ENCODE data around the gene ATG16L1. TPM values are rescaled to one million over a fixed set of nuclear protein-coding genes. Genes with fewer than 3 reads are reported as not detected.
A peak's percentile ranks its signal among the peaks of the same experiment; 100 is the strongest.
"Not testable (repeated sequence)": the region's sequence is repeated elsewhere in the genome, so short reads cannot be mapped to it uniquely, and the experiment has no call there.

The ATG16L1 gene
- polyA plus RNA-seq, 3 donors from 2014 or later: 9.3 to 16.4 (median 13.2) TPM

DNA sequence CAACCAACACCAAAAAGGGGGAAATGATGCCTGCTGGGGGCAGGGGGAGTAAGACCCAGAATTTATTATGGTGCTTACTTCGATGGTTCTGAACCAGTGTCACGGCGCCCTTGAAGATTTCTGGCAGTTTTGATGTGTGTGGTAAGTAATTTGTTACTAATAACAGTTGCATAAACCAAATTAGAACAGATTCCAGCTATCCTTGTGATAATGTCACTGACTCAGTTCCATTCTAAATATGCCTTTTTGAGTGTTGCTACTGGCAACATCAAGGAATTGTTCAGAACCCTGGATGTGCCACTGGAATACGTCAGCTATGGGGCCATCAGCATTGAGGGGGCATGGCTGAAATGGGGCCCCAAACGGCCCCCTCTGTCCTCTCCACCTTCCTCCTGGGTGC, 67.8 kb downstream of the ATG16L1 start:
- H3K27ac Mint-ChIP-seq: no peak overlapping the region
- H3K9me3 Mint-ChIP-seq: no peaks in the 10 kb centered on the region
- no peak overlapping the region for H3K4me3 Mint-ChIP-seq
- no peaks in the 10 kb centered on the region for H3K36me3 Mint-ChIP-seq
- H3K27me3 Mint-ChIP-seq (ENCODE audit: low read depth in 3 of 3): peaks cover 3 to 7% (median 4%) of the 10 kb centered on the region in 3 donors
- peaks cover 21 to 22% of the 10 kb centered on the region in 2 donors for H3K4me1 Mint-ChIP-seq
- DNase-seq: no peak

GRCh38 chr2:233320470-233320869, 69.0 kb downstream of the ATG16L1 start:
- Mint-ChIP-seq H3K4me3 (no peak overlapping the region), H3K4me1 (peaks cover 21 to 22% of the 10 kb centered on the region in 2 donors)
- no peak for DNase-seq

GRCh38 chr2:233321166-233321565, 69.7 kb downstream of the ATG16L1 start:
- Mint-ChIP-seq H3K4me1 (peaks cover 21 to 22% of the 10 kb centered on the region in 2 donors), H3K27me3 (ENCODE audit: low read depth in 3 of 3) (peaks cover 3 to 7% (median 4%) of the 10 kb centered on the region in 3 donors), H3K4me3 (peak overlapping the region in 3 of 5 donors; percentile 9 to 26 (median 26)), H3K36me3 (no peaks in the 10 kb centered on the region), H3K27ac (peak overlapping the region in 4 of 6 donors; percentile 24 to 67 (median 43)), H3K9me3 (no peaks in the 10 kb centered on the region)
- no peak for DNase-seq

More at GRCh38 chr2:233320470-233320869, 69.0 kb downstream of the ATG16L1 start:
- Mint-ChIP-seq H3K27ac (no peak overlapping the region), H3K36me3 (no peaks in the 10 kb centered on the region), H3K9me3 (no peaks in the 10 kb centered on the region), H3K27me3 (ENCODE audit: low read depth in 3 of 3) (peaks cover 3 to 7% (median 4%) of the 10 kb centered on the region in 3 donors)

DNA sequence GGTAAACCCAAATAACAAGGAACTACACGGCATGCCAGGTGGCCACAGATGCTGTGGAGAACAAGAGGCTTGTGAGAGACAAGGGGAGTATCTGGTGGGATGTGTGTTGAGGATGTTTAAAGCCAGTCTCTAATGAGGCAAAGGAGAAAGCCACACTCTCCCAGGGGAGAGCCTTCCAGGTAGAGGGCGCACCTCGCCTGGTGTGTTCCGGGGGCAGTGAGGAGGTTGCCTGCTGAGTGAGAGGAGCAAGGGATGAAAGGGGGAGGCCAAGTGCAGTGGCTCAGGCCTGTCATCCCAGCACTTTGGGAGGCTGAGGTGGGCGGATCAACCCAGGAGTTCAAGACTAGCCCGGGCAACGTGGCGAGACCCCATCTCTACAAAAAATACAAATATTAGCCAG, 72.4 kb downstream of the ATG16L1 start:
- H3K9me3 Mint-ChIP-seq: no peaks in the 10 kb centered on the region
- H3K27me3 Mint-ChIP-seq (ENCODE audit: low read depth in 3 of 3): peaks cover 0 to 4% (median 4%) of the 10 kb centered on the region in 3 donors
- peak overlapping the region in 3 of 6 donors; percentile 67 to 81 (median 75) for H3K27ac Mint-ChIP-seq
- H3K4me3 Mint-ChIP-seq: no peak overlapping the region
- DNase-seq: no peak
- peaks cover 21 to 24% of the 10 kb centered on the region in 2 donors for H3K4me1 Mint-ChIP-seq
- no peaks in the 10 kb centered on the region for H3K36me3 Mint-ChIP-seq

GRCh38 chr2:233325256-233325655, 73.8 kb downstream of the ATG16L1 start:
- H3K4me3 Mint-ChIP-seq: no peak overlapping the region
- no peak for DNase-seq
- no peaks in the 10 kb centered on the region for H3K9me3 Mint-ChIP-seq
- H3K4me1 Mint-ChIP-seq: peaks cover 33 to 35% of the 10 kb centered on the region in 2 donors
- H3K36me3 Mint-ChIP-seq: no peaks in the 10 kb centered on the region
- H3K27ac Mint-ChIP-seq: peak overlapping the region in 2 of 6 donors; percentile 6 to 59
- H3K27me3 Mint-ChIP-seq (ENCODE audit: low read depth in 3 of 3): peaks cover 0 to 3% (median 2%) of the 10 kb centered on the region in 3 donors

DNA sequence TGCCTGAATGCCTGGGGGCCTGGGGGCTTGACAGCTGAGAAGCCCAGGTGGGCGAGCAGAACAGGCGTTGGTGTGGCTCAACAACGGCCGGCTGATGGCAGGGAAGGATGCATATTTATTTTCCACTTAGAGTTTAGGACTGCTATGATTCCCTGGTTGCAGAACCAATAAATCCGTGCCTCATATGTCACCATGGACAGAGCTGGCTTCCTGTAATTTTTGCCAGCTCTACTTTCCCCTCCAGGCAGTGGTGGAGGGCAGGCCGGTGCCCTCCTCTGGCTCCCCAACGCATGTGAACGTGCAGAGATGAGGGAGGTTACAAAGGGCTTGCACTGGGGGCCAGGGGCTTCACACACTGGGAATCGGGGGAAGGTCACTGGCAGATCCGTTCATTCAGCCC, 74.3 kb downstream of the ATG16L1 start:
- no peak for DNase-seq
- H3K9me3 Mint-ChIP-seq: no peaks in the 10 kb centered on the region
- H3K4me1 Mint-ChIP-seq: peaks cover 34 to 38% of the 10 kb centered on the region in 2 donors
- peak overlapping the region in 2 of 6 donors; percentile 40 to 59 for H3K27ac Mint-ChIP-seq
- no peak overlapping the region for H3K4me3 Mint-ChIP-seq
- no peaks in the 10 kb centered on the region for H3K36me3 Mint-ChIP-seq
- H3K27me3 Mint-ChIP-seq (ENCODE audit: low read depth in 3 of 3): peaks cover 0 to 3% (median 2%) of the 10 kb centered on the region in 3 donors

GRCh38 chr2:233326500-233326899, 75.0 kb downstream of the ATG16L1 start:
- no peaks in the 10 kb centered on the region for H3K9me3 Mint-ChIP-seq
- H3K36me3 Mint-ChIP-seq: no peaks in the 10 kb centered on the region
- peaks cover 36 to 40% of the 10 kb centered on the region in 2 donors for H3K4me1 Mint-ChIP-seq
- DNase-seq: no peak
- no peak overlapping the region for H3K4me3 Mint-ChIP-seq
- peaks cover 4 to 6% (median 5%) of the 10 kb centered on the region in 3 donors for H3K27me3 Mint-ChIP-seq (ENCODE audit: low read depth in 3 of 3)
- peak overlapping the region in 1 of 6 donors; percentile 81 for H3K27ac Mint-ChIP-seq

- DNase-seq: no peak
- no peaks in the 10 kb centered on the region for H3K9me3 Mint-ChIP-seq
- peak overlapping the region in 4 of 6 donors; percentile 47 to 85 (median 66) for H3K27ac Mint-ChIP-seq
- no peak overlapping the region for H3K4me3 Mint-ChIP-seq
- peaks cover 41 to 43% of the 10 kb centered on the region in 2 donors for H3K4me1 Mint-ChIP-seq
- H3K27me3 Mint-ChIP-seq (ENCODE audit: low read depth in 3 of 3): peaks cover 6 to 9% (median 6%) of the 10 kb centered on the region in 3 donors
- no peaks in the 10 kb centered on the region for H3K36me3 Mint-ChIP-seq
Measured at GRCh38 chr2:233328922-233329321, 77.4 kb downstream of the ATG16L1 start.

DNA sequence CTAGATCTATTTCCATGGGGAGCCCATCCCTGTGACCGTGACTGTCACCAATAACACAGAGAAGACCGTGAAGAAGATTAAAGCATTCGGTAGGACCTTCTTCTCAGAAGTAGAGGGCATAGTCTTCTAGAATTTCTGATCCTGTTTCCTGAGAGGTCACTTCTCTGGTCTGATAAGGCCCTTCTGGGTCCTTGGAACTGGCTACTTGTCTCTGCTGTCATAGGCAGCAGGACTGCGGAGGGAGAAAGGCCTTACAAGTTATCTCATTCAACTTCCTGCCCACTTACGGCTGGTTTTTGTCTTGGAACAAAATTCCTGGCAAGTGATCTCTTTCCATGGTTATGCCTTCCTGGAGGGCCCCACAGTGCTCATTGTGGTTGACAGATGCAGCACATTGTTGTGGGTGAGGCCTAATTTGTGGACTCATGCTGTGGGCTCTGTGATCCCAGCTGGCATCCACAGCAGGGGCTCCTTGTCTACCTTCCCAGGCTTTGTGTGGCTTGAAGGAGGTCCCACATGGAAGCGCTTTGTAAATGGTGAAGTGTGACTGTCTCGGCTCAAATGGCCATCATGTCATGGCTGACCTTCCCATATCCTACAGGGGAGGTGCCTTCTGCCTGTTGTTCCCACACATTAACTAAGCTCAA, 78.1 kb downstream of the ATG16L1 start:
- Mint-ChIP-seq H3K36me3 (no peaks in the 10 kb centered on the region), H3K9me3 (no peaks in the 10 kb centered on the region), H3K27me3 (ENCODE audit: low read depth in 3 of 3) (peaks cover 6 to 9% (median 6%) of the 10 kb centered on the region in 3 donors), H3K4me3 (peak overlapping the region in 2 of 5 donors; percentile 4 to 19), H3K27ac (peak overlapping the region; percentile 36 to 89 (median 66)), H3K4me1 (peaks cover 48 to 50% of the 10 kb centered on the region in 2 donors)
- no peak for DNase-seq

- peaks cover 60% of the 10 kb centered on the region in 2 donors for H3K4me1 Mint-ChIP-seq
- peak overlapping the region; percentile 95 to 100 (median 99) for H3K27ac Mint-ChIP-seq
- peaks cover 0 to 3% (median 0%) of the 10 kb centered on the region in 3 donors for H3K36me3 Mint-ChIP-seq
- peak overlapping the region; percentile 59 to 89 (median 79) for H3K4me3 Mint-ChIP-seq
- peaks cover 6 to 9% (median 9%) of the 10 kb centered on the region in 3 donors for H3K27me3 Mint-ChIP-seq (ENCODE audit: low read depth in 3 of 3)
- H3K9me3 Mint-ChIP-seq: no peaks in the 10 kb centered on the region
- DNase-seq: peak; percentile 87 to 90 (median 89)
Measured at GRCh38 chr2:233331536-233331935, 80.1 kb downstream of the ATG16L1 start.

DNA sequence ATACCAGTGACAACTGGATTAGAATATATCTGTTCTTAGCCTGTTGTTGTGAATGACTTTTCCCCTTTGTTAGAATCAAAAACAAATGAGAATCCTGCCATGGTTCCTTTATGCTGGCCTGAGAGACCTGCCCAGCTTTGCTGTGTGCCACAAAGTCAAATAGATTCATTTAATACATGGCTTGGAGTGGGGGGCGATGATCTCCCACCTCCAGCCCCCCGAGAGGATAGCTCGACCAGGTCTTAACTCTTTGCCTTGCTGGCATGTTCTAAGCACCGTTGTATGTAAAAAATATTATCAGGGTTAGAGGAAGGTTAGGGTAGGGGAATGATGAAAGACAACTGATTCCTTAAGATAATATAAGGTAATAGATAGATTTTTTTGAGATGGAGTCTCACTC, 80.7 kb downstream of the ATG16L1 start:
- H3K4me3 Mint-ChIP-seq: peak overlapping the region; percentile 59 to 89 (median 79)
- peaks cover 60% of the 10 kb centered on the region in 2 donors for H3K4me1 Mint-ChIP-seq
- H3K27ac Mint-ChIP-seq: peak overlapping the region; percentile 95 to 100 (median 99)
- H3K36me3 Mint-ChIP-seq: peaks cover 0 to 3% (median 0%) of the 10 kb centered on the region in 3 donors
- no peak for DNase-seq
- H3K9me3 Mint-ChIP-seq: no peaks in the 10 kb centered on the region
- peaks cover 6 to 9% (median 9%) of the 10 kb centered on the region in 3 donors for H3K27me3 Mint-ChIP-seq (ENCODE audit: low read depth in 3 of 3)

GRCh38 chr2:233334915-233335314, 83.4 kb downstream of the ATG16L1 start:
- no peaks in the 10 kb centered on the region for H3K9me3 Mint-ChIP-seq
- H3K4me3 Mint-ChIP-seq: peak overlapping the region in 4 of 5 donors; percentile 25 to 57 (median 46)
- H3K4me1 Mint-ChIP-seq: peaks cover 51 to 57% of the 10 kb centered on the region in 2 donors
- peaks cover 0 to 3% (median 0%) of the 10 kb centered on the region in 3 donors for H3K36me3 Mint-ChIP-seq
- peak overlapping the region; percentile 50 to 100 (median 82) for H3K27ac Mint-ChIP-seq
- peaks cover 6 to 9% (median 9%) of the 10 kb centered on the region in 3 donors for H3K27me3 Mint-ChIP-seq (ENCODE audit: low read depth in 3 of 3)
- DNase-seq: no peak

DNA sequence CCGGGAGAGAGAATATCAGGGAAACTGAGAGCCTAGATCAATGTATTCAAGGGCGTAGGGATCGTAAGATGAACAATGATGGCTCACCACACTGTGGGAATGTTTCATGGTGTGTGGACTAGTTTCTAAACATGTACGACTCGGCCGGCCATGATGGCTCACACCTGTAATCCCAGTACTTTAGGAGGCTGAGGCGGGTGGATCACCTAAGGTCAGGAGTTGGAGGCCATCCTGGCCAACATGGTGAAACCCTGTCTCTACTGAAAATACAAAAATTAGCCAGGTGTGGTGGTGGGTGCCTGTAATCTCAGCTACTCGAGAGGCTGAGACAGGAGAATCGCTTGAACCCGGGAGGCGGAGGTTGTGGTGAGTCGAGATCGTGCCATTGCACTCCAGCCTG, 84.6 kb downstream of the ATG16L1 start:
- peak overlapping the region in 1 of 6 donors; percentile 60 for H3K27ac Mint-ChIP-seq
- H3K27me3 Mint-ChIP-seq (ENCODE audit: low read depth in 3 of 3): not testable (repeated sequence)

DNA sequence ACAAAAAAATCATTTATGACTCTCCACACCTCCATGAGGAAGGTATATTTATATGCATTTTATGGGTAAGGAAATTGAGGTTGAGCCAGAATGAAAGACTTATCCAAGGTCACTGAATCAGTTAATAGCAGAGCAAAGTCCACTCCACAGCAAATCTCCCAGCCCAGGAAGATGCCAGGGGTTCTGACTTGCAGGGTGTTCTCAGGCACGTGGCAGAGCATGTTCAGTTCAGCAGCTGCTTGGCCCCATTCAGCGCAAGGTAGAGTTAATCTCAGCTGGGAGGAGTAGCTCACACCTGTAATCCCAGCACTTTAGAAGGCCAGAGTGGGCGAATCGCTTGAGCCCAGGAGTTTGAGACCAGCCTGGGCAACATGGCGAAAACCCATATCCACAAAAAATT, 85.1 kb downstream of the ATG16L1 start:
- peak overlapping the region in 1 of 6 donors; percentile 37 for H3K27ac Mint-ChIP-seq
- no peak for DNase-seq
- H3K4me3 Mint-ChIP-seq: no peak overlapping the region
- H3K36me3 Mint-ChIP-seq: peaks cover 0 to 3% (median 0%) of the 10 kb centered on the region in 3 donors
- H3K9me3 Mint-ChIP-seq: no peaks in the 10 kb centered on the region
- peaks cover 40 to 43% of the 10 kb centered on the region in 2 donors for H3K4me1 Mint-ChIP-seq
- H3K27me3 Mint-ChIP-seq (ENCODE audit: low read depth in 3 of 3): peaks cover 3 to 6% (median 6%) of the 10 kb centered on the region in 3 donors

More for the DNA sequence above, 84.6 kb downstream of the ATG16L1 start:
- not testable (repeated sequence) for H3K36me3 Mint-ChIP-seq, H3K4me3 Mint-ChIP-seq, DNase-seq, H3K9me3 Mint-ChIP-seq
- H3K4me1 Mint-ChIP-seq: peaks cover 44 to 47% of the 10 kb centered on the region in 2 donors

Measured in immature natural killer cell (primary cell).